Activated B cell treated with CpG ODN at 0.5 μM for 24 hours (primary cell): ENCODE results near the gene PRKCQ. TPM values are rescaled to one million over a fixed set of nuclear protein-coding genes. Genes with fewer than 3 reads are reported as not detected.

Experiments used
- ATAC-seq: fragments of 200-7000 bp; cut with Tn5 transposase; one replicate; pipeline ENCODE4 v1.10.0; 2021; ENCODE audit warnings: low read depth, mild to moderate bottlenecking, moderate library complexity
- CTCF ChIA-PET: fragments of 350-600 bp; sonication (Branson Sonifier 250); formaldehyde crosslinking; loops from one replicate; lab custom pipeline; 2021; ENCODE audit warnings: antibody characterized with exemption; lab: Charles Lee
- POLR2A ChIA-PET: fragments of 350-600 bp; sonication (Branson Sonifier 250); formaldehyde crosslinking; loops from one replicate; lab custom pipeline; 2021; ENCODE audit warnings: antibody characterized with exemption; lab: Charles Lee
- DNase-seq: peaks from one replicate; pipeline ENCODE4 v3.0.0; 2022
- H3K27ac Mint-ChIP-seq: one replicate; pipeline ENCODE4 v1.8.0; 2020; ENCODE audit warnings: mixed read lengths
- H3K27me3 Mint-ChIP-seq: one replicate; pipeline ENCODE4 v1.8.0; 2021; ENCODE audit warnings: mixed read lengths
- H3K36me3 Mint-ChIP-seq: one replicate; pipeline ENCODE4 v1.8.0; 2021; ENCODE audit warnings: low read depth, mixed read lengths
- H3K4me1 Mint-ChIP-seq: one replicate; pipeline ENCODE4 v1.8.0; 2021; ENCODE audit warnings: mixed read lengths
- H3K4me3 Mint-ChIP-seq: one replicate; pipeline ENCODE4 v1.8.0; 2020; ENCODE audit warnings: mild to moderate bottlenecking, mixed read lengths
- H3K9me3 Mint-ChIP-seq: one replicate; pipeline ENCODE4 v1.8.0; 2020; ENCODE audit warnings: mixed read lengths
- CTCF ChIP-seq: fragments of 200-600 bp; IDR thresholded peaks from one replicate; pipeline ENCODE4 v1.8.0; 2022; ENCODE audit warnings: antibody characterized with exemption, mild to moderate bottlenecking
- intact Hi-C: fragments of 100-400 bp; cut with micrococcal nuclease; formaldehyde crosslinking; loops from one replicate; pipeline ENCODE4 v1.15.1; 2024
- total RNA-seq: library from RNA; stranded (reverse); gene quantifications from 2 replicates; pipeline ENCODE4 v1.2.3, GENCODE V29; 2022

The PRKCQ gene
- total RNA-seq, 1 donor from 2014 or later, result 0.11 TPM

GRCh38 chr10:6610647-6611046 is 30.6 kb upstream of the PRKCQ start:
- POLR2A ChIA-PET, result no interaction called here

GRCh38 chr10:6609625-6610024 is 29.5 kb upstream of the PRKCQ start:
- Mint-ChIP-seq H3K9me3 (no peaks in the 10 kb centered on the region), H3K4me1 (peaks cover 3% of the 10 kb centered on the region), H3K4me3 (no peak overlapping the region), H3K27me3 (peaks cover 7% of the 10 kb centered on the region), H3K27ac (no peak overlapping the region), H3K36me3 (no peaks in the 10 kb centered on the region)
- intact Hi-C loops, result no loop called here
- ChIA-PET POLR2A (no interaction called here), CTCF (no interaction called here)
- ATAC-seq (no peak), DNase-seq (no peak)
- TF ChIP-seq CTCF, result no peak

More at GRCh38 chr10:6610647-6611046, 30.6 kb upstream of the PRKCQ start:
- no peak for DNase-seq
- TF ChIP-seq CTCF, result no peak
- no peaks in the 10 kb centered on the region for H3K9me3 Mint-ChIP-seq
- no peak overlapping the region for H3K27ac Mint-ChIP-seq
- H3K4me3 Mint-ChIP-seq, result no peak overlapping the region
- ATAC-seq, result no peak
- peaks cover 3% of the 10 kb centered on the region for H3K4me1 Mint-ChIP-seq
- CTCF ChIA-PET, result no interaction called here
- H3K36me3 Mint-ChIP-seq, result no peaks in the 10 kb centered on the region
- intact Hi-C loops, result no loop called here
- H3K27me3 Mint-ChIP-seq, result peaks cover 5% of the 10 kb centered on the region

DNA sequence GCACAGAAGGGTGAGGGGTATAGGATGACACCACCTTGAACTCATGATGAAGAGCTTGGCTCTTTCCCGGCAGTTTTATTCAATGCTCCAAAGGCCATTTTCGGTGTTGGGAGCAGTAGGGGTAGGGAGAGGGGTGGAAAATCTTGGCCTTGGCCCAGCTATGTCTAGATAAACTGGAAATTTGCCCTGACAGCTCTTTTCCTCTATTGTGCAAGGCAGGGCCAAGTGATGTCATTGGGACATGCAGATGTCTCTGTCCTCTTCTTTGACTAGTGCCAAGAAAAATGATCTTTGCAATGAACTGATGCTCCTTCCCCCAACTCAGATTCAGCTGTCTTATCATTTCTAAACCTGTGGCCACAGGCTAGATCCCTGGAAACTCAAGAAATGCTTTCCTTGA is 27.7 kb upstream of the PRKCQ start:
- Mint-ChIP-seq H3K36me3 (no peaks in the 10 kb centered on the region), H3K9me3 (no peaks in the 10 kb centered on the region), H3K4me3 (no peak overlapping the region), H3K4me1 (peaks cover 3% of the 10 kb centered on the region), H3K27me3 (peaks cover 10% of the 10 kb centered on the region), H3K27ac (no peak overlapping the region)
- intact Hi-C loops, result no loop called here
- DNase-seq, result no peak
- ChIA-PET CTCF (no interaction called here), POLR2A (no interaction called here)
- ATAC-seq, result no peak
- TF ChIP-seq CTCF, result no peak

- ATAC-seq (no peak), DNase-seq (no peak)
- H3K4me3 Mint-ChIP-seq, result no peak overlapping the region
- CTCF ChIA-PET, result no interaction called here
- no peaks in the 10 kb centered on the region for H3K9me3 Mint-ChIP-seq
- POLR2A ChIA-PET, result no interaction called here
- peaks cover 3% of the 10 kb centered on the region for H3K4me1 Mint-ChIP-seq
- TF ChIP-seq CTCF, result no peak
- no peaks in the 10 kb centered on the region for H3K36me3 Mint-ChIP-seq
- H3K27me3 Mint-ChIP-seq, result peaks cover 8% of the 10 kb centered on the region
- intact Hi-C loops, result no loop called here
- no peak overlapping the region for H3K27ac Mint-ChIP-seq
Observed at GRCh38 chr10:6607182-6607581, 27.1 kb upstream of the PRKCQ start.

GRCh38 chr10:6603142-6604125 is 23.4 kb upstream of the PRKCQ start:
- H3K27ac Mint-ChIP-seq, result no peak overlapping the region
- no peak for TF ChIP-seq CTCF
- peaks cover 14% of the 10 kb centered on the region for H3K4me1 Mint-ChIP-seq
- H3K9me3 Mint-ChIP-seq, result no peaks in the 10 kb centered on the region
- CTCF ChIA-PET, result no interaction called here
- H3K36me3 Mint-ChIP-seq, result no peaks in the 10 kb centered on the region
- intact Hi-C loops, result no loop called here
- H3K27me3 Mint-ChIP-seq, result peaks cover 14% of the 10 kb centered on the region
- ATAC-seq, result no peak
- DNase-seq, result no peak
- H3K4me3 Mint-ChIP-seq, result no peak overlapping the region
- POLR2A ChIA-PET, result no interaction called here
